Bronchial epithelial cell (primary cell): ENCODE results near the gene STARD7. TPM values are rescaled to one million over a fixed set of nuclear protein-coding genes. Genes with fewer than 3 reads are reported as not detected.

Source experiments
- DNase-seq: peaks from one replicate; pipeline ENCODE4 v3.0.0-alpha.2; 2010; ENCODE audit warnings: low read depth
- FAIRE-seq: peaks from 2 replicates; lab custom pipeline; 2011; peaks lifted over from hg19 to GRCh38; lab: Jason Lieb, UNC
- H3K27me3 ChIP-seq: 2 replicates; pipeline ENCODE4 v1.5.1; 2011; ENCODE audit warnings: low read length; ENCODE audit not compliant: control insufficient read depth, insufficient read depth
- H3K36me3 ChIP-seq: 2 replicates; pipeline ENCODE4 v1.5.1; 2011; ENCODE audit warnings: low read length; ENCODE audit not compliant: control insufficient read depth, insufficient read depth
- H3K4me3 ChIP-seq: 2 replicates; pipeline ENCODE4 v1.5.1; 2011; ENCODE audit warnings: mild to moderate bottlenecking, low read depth, low read length, control low read depth
- total RNA-seq: library from RNA; depleted of rRNA; stranded (reverse); fragments of >200 nt; gene quantifications from 2 replicates; pipeline ENCODE4 v1.2.1, GENCODE V29; 2014
- TF ChIP-seq, protein P1 (sequence below): IDR thresholded peaks from 2 replicates; pipeline ENCODE4 v1.5.1; 2011; ENCODE audit warnings: mild to moderate bottlenecking, moderate library complexity, low read length, control low read depth, inconsistent platforms; ENCODE audit not compliant: insufficient read depth, severe bottlenecking

STARD7 gene
- total RNA-seq, 1 donor from 2014 or later: 93.7 TPM

DNA sequence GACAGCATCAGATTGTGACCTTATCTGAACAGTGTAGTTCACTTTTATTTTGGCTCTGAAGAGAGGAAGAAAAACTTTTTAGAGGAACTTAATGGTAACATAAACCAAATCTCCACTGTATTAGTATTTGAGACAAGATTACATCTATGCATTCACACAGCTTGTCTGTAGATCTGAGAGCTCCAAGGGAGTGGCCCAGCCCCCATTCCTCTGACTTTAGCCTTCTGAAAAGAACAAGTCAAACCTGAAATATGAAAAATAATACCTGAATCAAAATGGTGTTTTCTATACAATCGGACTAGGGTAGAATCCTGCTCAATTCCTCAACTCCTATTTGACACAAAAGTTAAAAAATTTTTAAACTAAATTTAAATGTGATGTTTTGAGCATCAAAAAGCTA lies 23.1 kb downstream of the STARD7 start:
- no peak overlapping the region for H3K4me3 ChIP-seq
- FAIRE-seq: no peak
- H3K27me3 ChIP-seq: no peaks in the 10 kb centered on the region
- H3K36me3 ChIP-seq: peaks cover 8% of the 10 kb centered on the region
- DNase-seq: no peak
- TF ChIP-seq, protein P1, sequence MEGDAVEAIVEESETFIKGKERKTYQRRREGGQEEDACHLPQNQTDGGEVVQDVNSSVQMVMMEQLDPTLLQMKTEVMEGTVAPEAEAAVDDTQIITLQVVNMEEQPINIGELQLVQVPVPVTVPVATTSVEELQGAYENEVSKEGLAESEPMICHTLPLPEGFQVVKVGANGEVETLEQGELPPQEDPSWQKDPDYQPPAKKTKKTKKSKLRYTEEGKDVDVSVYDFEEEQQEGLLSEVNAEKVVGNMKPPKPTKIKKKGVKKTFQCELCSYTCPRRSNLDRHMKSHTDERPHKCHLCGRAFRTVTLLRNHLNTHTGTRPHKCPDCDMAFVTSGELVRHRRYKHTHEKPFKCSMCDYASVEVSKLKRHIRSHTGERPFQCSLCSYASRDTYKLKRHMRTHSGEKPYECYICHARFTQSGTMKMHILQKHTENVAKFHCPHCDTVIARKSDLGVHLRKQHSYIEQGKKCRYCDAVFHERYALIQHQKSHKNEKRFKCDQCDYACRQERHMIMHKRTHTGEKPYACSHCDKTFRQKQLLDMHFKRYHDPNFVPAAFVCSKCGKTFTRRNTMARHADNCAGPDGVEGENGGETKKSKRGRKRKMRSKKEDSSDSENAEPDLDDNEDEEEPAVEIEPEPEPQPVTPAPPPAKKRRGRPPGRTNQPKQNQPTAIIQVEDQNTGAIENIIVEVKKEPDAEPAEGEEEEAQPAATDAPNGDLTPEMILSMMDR: no peak

DNA sequence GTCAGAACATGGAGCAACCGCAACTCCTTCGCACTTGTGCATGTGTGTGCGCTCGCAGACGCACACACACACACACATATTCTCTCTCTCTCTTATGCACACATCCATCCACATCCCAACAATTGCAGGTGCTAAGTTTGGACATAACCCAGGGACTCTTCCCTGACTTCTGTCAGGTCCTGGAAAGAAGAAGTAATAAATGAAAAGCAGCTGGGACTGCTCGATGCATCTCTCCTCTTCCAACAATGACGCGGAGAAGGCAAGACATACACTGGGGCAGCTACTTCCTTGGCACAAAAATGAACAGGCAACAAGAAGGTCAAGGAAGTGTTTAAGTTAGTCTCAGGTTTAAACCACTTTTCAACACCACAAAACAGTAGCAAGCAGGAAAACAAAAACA lies 23.6 kb downstream of the STARD7 start:
- Histone ChIP-seq H3K36me3 (peaks cover 8% of the 10 kb centered on the region), H3K4me3 (no peak overlapping the region), H3K27me3 (no peaks in the 10 kb centered on the region)
- DNase-seq (no peak), FAIRE-seq (no peak)
- TF ChIP-seq, protein P1: no peak

DNA sequence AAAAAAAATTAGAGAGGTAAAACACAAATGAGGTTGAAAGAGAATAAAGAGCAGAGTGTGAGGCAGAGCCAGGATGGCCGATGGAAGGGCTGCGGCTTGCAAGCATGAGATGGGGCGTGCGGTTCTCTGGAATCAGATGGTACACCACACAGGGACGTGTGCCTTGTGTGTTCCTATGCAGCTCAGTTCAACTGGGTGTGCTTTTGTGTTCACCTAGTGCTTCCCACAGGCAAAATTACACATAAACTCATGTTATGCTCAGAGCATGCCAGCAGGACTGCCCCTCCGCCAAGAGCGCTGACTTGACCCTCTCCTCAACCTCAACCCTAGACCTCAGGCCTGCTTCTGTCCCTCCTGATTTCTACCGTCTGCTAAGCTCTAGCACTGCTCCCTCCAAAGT lies 24.4 kb downstream of the STARD7 start:
- no peak for FAIRE-seq
- H3K27me3 ChIP-seq: no peaks in the 10 kb centered on the region
- no peak overlapping the region for H3K4me3 ChIP-seq
- peaks cover 8% of the 10 kb centered on the region for H3K36me3 ChIP-seq
- no peak for DNase-seq
- TF ChIP-seq, protein P1: no peak

DNA sequence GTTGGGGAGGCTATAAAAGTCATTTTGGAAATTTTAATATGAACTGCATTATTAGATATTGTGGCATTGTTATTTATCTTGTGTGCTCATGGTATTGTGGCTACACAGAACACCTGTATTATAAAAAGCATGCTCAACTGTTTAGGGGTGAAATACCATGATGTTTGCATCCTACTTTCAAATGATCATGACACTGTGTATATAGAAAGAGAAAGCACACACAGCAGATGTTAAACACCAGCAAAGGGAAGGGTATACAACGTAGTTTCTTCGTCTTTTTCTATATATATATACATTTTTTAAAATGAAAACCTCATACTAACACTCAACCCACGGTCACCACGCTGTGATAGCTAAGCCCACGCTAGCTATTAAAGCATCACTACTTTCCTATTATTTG lies 27.1 kb downstream of the STARD7 start:
- FAIRE-seq (no peak), DNase-seq (no peak)
- H3K4me3 ChIP-seq: no peak overlapping the region
- H3K36me3 ChIP-seq: peaks cover 2% of the 10 kb centered on the region
- TF ChIP-seq, protein P1: no peak
- H3K27me3 ChIP-seq: no peaks in the 10 kb centered on the region

DNA sequence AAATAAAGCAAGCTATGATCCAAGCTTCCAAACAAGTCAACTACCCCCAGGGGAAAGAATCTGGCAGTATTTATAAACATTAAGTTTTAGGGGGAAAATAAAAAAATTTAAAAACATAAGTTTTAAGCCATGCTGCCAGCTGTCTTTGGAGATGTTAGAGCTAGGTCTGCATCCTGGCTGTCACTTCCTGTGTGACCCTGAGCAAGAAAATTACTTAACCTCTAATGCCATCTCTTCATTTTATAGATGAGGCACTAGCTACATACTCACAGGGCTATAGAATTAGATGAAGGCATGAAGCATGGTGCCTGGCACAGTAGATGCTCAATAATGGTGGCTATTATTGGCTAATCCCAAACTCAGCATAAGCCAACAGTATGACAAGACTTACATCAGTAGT lies 28.1 kb downstream of the STARD7 start:
- no peak overlapping the region for H3K4me3 ChIP-seq
- H3K27me3 ChIP-seq: no peaks in the 10 kb centered on the region
- FAIRE-seq (no peak), DNase-seq (no peak)
- TF ChIP-seq, protein P1: no peak
- H3K36me3 ChIP-seq: no peaks in the 10 kb centered on the region

DNA sequence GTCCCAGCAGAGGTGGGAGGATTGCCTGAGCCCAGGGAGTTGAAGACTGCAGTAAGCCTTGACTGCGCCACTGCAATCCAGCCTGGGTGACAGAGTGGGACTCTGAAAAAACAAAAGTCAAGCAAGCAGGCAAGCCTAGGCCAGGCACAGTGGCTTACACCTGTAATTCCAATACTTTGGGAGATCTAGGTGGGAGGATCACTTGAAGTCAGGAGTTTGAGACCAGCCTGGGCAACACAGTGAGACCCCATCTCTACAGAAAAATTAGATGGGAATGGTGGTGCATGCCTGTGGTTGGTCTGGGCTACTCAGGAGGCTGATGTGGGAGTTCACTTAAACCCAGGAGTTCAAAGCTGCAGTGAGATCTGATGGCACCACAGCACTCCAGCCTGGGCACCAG lies 28.6 kb downstream of the STARD7 start:
- Histone ChIP-seq H3K27me3 (no peaks in the 10 kb centered on the region), H3K4me3 (no peak overlapping the region), H3K36me3 (no peaks in the 10 kb centered on the region)
- FAIRE-seq (no peak), DNase-seq (no peak)
- TF ChIP-seq, protein P1: no peak
